Adrenal gland (tissue), 12 donors: ENCODE measurements around the gene ERBIN. TPM values are rescaled to one million over a fixed set of nuclear protein-coding genes. Genes with fewer than 3 reads are reported as not detected.

Experiments used
- DNase-seq, 7 donors: peaks; one replicate each; pipeline ENCODE4 v3.0.0-alpha.2; 2019 to 2020
- H3K27ac ChIP-seq, 5 donors: fragments of 200-600 bp; sonication (generic) in 4 of 5; 1 replicate in 3 of 5; 2 replicates in 2 of 5; pipeline versions ENCODE4 v1.5.1 to v1.8.0; 2016 to 2020; ENCODE audit warnings: mild to moderate bottlenecking in 1 of 5
- H3K27me3 ChIP-seq: fragments of 200-600 bp; 2 replicates; pipeline ENCODE4 v1.8.0; 2021
- H3K36me3 ChIP-seq, 2 donors: fragments of 200-600 bp; replicated peaks in 1 of 2; 1 replicate in 1 of 2; 2 replicates in 1 of 2; pipeline versions ENCODE4 v1.5.1 to v1.8.0; 2018 to 2022
- H3K4me1 ChIP-seq, 2 donors: fragments of 200-600 bp; replicated peaks in 1 of 2; 1 replicate in 1 of 2; 2 replicates in 1 of 2; pipeline versions ENCODE4 v1.5.1 to v1.8.0; 2018 to 2021
- H3K4me3 ChIP-seq, 4 donors: fragments of 200-600 bp; sonication (generic) in 3 of 4; one replicate each; pipeline ENCODE4 v1.5.1; 2016 to 2018
- H3K9me3 ChIP-seq, 3 donors: fragments of 200-600 bp; sonication (generic) in 1 of 3; replicated peaks in 1 of 3; 1 replicate in 2 of 3; 2 replicates in 1 of 3; pipeline versions ENCODE4 v1.5.1 to v1.8.0; 2016 to 2021
- CTCF ChIP-seq, 6 experiments: fragments of 450-650 bp in 4 of 6; fragments of 200-600 bp in 2 of 6; sonication (generic) in 1 of 6; IDR thresholded peaks; 1 replicate in 5 of 6; 2 replicates in 1 of 6; pipeline versions ENCODE4 v1.5.1 to v1.8.0; 2016 to 2021; ENCODE audit warnings: antibody characterized with exemption in 6 of 6, mild to moderate bottlenecking in 2 of 6, moderate library complexity in 1 of 6
- POLR2A ChIP-seq, 2 donors: fragments of 450-650 bp; IDR thresholded peaks; one replicate each; pipeline ENCODE4 v1.6.1; 2017; ENCODE audit warnings: antibody characterized with exemption in 2 of 2, mild to moderate bottlenecking in 2 of 2, moderate library complexity in 1 of 2
- WGBS, 4 donors: extraction: QIAGEN DNeasy Blood & Tissue Kit in 2 of 4; methylation state at CpG; one replicate each; pipeline versions ENCODE4 v1.1.5 to v1.1.7; 2013 to 2017; 5-methylcytosine and 5-hydroxymethylcytosine counted together
- intact Hi-C, 2 donors: fragments of 100-400 bp; cut with DNase I; formaldehyde crosslinking; loops; one replicate each; pipeline versions ENCODE4 v1.14.1 to v1.15.0; 2022 to 2023
- polyA plus RNA-seq, 3 donors: library from polyadenylated mRNA; stranded (reverse); fragments of 200-250 nt in 2 of 3; fragments of 350-450 nt in 1 of 3; fragmentation: Illumina TruSeq in 1 of 3; extraction: RNeasy Lipid Tissue Mini Kit (QIAGEN cat#74804) in 1 of 3; gene quantifications; one replicate each; pipeline ENCODE4 v1.2.3, GENCODE V29; 2013 to 2014
- total RNA-seq, 9 donors: library from RNA; depleted of rRNA in 4 of 9; stranded (reverse); fragments of >200 nt in 4 of 9; fragments of 120-200 nt in 1 of 9; fragmentation: NEBNext Ultra II Directional in 1 of 9; extraction: Animal tissue kit (Norgen Biotek cat#: 25700) in 1 of 9; gene quantifications; one replicate each; pipeline versions ENCODE4 v1.1.0 to v1.2.4, GENCODE V29; 2013 to 2023
- donor health status: healthy with polysubstance abuse.
- donor health status: Bipolar disorder and iron deficiency.
- donor health status: DM: yes; HTN: yes; CAD: no.
- donor health status: DM: no; HTN: no; CAD: no.
- donor health status: DM: no; HTN: no; CAD: no.
- donor health status: DM: yes; HTN: yes; CAD: no.

The ERBIN gene
- total and polyA plus RNA-seq, 12 donors = 10.7 to 74.0 (median 47.0) TPM

GRCh38 chr5:65928860-65929259 is 2.5 kb downstream of the ERBIN start:
- Histone ChIP-seq H3K9me3 (no peaks in the 10 kb centered on the region), H3K4me1 (peaks cover 6 to 16% of the 10 kb centered on the region in 2 donors), H3K27me3 (no peaks in the 10 kb centered on the region), H3K4me3 (peak overlapping the region in 2 of 4 donors; percentile 91 to 97), H3K27ac (no peak overlapping the region), H3K36me3 (no peaks in the 10 kb centered on the region)
- WGBS, 4 donors = 64 to 72% (median 69%) methylated on average over 3 of the region's 3 CpGs
- TF ChIP-seq CTCF (IDR thresholded peaks at IDR 0.05) (no peak), POLR2A (IDR thresholded peaks at IDR 0.05) (no peak)
- intact Hi-C loops = loop anchor here in 1 of 2 donors (10.0 kb wide), 2 partner anchors 86 to 216 kb away; partner anchors contain the start of gene SREK1
- DNase-seq = no peak

GRCh38 chr5:65932676-65933075 is 6.3 kb downstream of the ERBIN start:
- no peak overlapping the region for H3K27ac ChIP-seq

GRCh38 chr5:65933295-65933694 is 6.9 kb downstream of the ERBIN start:
- Histone ChIP-seq H3K27me3 (no peaks in the 10 kb centered on the region), H3K4me3 (no peak overlapping the region), H3K9me3 (no peaks in the 10 kb centered on the region), H3K36me3 (no peaks in the 10 kb centered on the region), H3K27ac (no peak overlapping the region), H3K4me1 (peaks cover 6 to 31% of the 10 kb centered on the region in 2 donors)
- TF ChIP-seq CTCF (IDR thresholded peaks at IDR 0.05) (no peak), POLR2A (IDR thresholded peaks at IDR 0.05) (no peak)
- no peak for DNase-seq
- 84 to 94% (median 90%) methylated on average over 2 of the region's 2 CpGs for whole genome bisulfite sequencing, 4 donors
- intact Hi-C loops = no loop called here

More at GRCh38 chr5:65932676-65933075, 6.3 kb downstream of the ERBIN start:
- peaks cover 6 to 31% of the 10 kb centered on the region in 2 donors for H3K4me1 ChIP-seq
- no peak for DNase-seq
- H3K9me3 ChIP-seq = no peaks in the 10 kb centered on the region
- H3K27me3 ChIP-seq = no peaks in the 10 kb centered on the region
- WGBS, 4 donors = 94 to 98% (median 97%) methylated on average over 4 of the region's 4 CpGs
- TF ChIP-seq POLR2A (IDR thresholded peaks at IDR 0.05) (no peak), CTCF (IDR thresholded peaks at IDR 0.05) (no peak)
- no peak overlapping the region for H3K4me3 ChIP-seq
- intact Hi-C loops = no loop called here
- no peaks in the 10 kb centered on the region for H3K36me3 ChIP-seq

GRCh38 chr5:65938256-65938655 is 11.9 kb downstream of the ERBIN start:
- Histone ChIP-seq H3K36me3 (no peaks in the 10 kb centered on the region), H3K4me3 (no peak overlapping the region), H3K9me3 (no peaks in the 10 kb centered on the region), H3K27ac (no peak overlapping the region), H3K27me3 (no peaks in the 10 kb centered on the region), H3K4me1 (peaks cover 0 to 16% of the 10 kb centered on the region in 2 donors)
- TF ChIP-seq CTCF (IDR thresholded peaks at IDR 0.05) (no peak), POLR2A (IDR thresholded peaks at IDR 0.05) (no peak)
- no peak for DNase-seq
- intact Hi-C loops = no loop called here
- WGBS, 4 donors = 86 to 90% (median 90%) methylated on average over 5 of the region's 5 CpGs
